GM12875 (cell line): ENCODE results near the gene ETV7.
A peak's percentile ranks its signal among the peaks of the same experiment; 100 is the strongest.
"Not testable (repeated sequence)": the region's sequence is repeated elsewhere in the genome, so short reads cannot be mapped to it uniquely, and the experiment has no call there.

Experiments used
- H3K4me3 ChIP-seq: one replicate; pipeline ENCODE4 v1.5.1; 2011; ENCODE audit warnings: low read depth, low read length, control low read depth
- CTCF ChIP-seq: IDR thresholded peaks from 2 replicates; pipeline ENCODE4 v1.5.1; 2011; ENCODE audit warnings: low read depth, mild to moderate bottlenecking, control low read depth, inconsistent platforms, low read length, moderate library complexity, borderline replicate concordance; ENCODE audit not compliant: insufficient read depth

Gene ETV7

DNA sequence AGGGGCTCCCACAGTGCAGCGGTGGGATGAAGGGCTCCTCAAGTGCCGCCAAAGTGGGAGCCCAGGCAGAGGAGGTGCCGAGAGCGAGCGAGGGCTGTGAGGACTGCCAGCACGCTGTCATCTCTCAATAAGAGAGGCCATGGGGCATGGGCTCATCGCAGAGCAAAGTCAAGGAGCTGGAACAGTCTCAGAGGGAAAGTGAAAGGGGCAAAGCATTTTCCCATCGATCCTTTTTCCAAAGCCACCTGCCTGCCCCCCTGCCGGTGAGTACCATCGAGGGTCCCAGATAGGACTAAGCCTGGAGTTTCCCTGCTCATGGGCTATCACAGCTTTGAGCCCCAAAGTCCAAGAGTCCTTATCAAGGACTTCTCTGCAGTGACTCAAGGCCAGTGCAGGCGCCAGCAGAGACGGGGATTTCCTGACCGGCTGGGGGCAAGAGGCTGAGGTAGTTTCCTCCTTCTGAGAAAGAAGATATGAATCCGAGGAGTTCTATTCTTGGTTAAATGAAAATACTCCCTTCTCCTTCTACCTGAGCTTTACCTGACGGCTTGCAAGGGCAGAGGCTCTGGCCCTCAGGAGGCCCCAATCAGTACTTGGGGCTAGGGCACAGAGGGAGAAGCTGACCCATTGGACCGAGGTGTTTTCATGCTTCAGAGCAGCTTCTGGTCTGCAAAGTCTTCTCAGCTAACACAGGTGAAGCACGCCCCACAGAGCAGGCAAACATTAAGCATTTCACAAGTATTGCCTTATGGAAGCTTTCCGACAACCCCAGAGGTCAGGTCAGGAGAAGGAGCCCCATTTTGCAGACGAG, 22.6 kb downstream of the ETV7 start:
- no peak overlapping the region for H3K4me3 ChIP-seq

DNA sequence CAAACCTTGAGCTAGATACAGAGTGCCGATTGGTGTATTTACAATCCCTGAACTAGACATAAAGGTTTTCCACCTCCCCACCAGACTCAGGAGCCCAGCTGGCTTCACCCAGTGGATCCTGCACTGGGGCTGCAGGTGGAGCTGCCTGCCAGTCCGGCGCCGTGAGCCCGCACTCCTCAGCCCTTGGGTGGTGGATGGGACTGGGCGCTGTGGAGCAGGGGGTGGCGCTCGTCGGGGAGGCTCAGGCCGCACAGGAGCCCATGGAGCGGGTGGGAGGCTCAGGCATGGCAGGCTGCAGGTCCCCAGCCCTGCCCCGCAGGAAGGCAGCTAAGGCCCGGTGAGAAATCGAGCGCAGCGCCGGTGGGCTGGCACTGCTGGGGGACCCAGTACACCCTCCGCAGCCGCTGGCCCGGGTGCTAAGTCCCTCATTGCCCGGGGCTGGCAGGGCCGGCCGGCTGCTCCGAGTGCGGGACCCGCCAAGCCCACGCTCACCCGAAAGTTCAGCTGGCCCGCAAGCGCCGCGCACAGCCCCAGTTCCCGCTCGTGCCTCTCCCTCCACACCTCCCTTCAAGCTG, 23.3 kb downstream of the ETV7 start:
- H3K4me3 ChIP-seq = not testable (repeated sequence)

More for the DNA sequence above, 22.6 kb downstream of the ETV7 start:
- no peak for TF ChIP-seq CTCF

- H3K4me3 ChIP-seq = not testable (repeated sequence)
Measured at GRCh38 chr6:36363371-36363752, 24.1 kb downstream of the ETV7 start.

- no peak overlapping the region for H3K4me3 ChIP-seq
- no peak for TF ChIP-seq CTCF
Measured at GRCh38 chr6:36362551-36363370, 24.7 kb downstream of the ETV7 start.

DNA sequence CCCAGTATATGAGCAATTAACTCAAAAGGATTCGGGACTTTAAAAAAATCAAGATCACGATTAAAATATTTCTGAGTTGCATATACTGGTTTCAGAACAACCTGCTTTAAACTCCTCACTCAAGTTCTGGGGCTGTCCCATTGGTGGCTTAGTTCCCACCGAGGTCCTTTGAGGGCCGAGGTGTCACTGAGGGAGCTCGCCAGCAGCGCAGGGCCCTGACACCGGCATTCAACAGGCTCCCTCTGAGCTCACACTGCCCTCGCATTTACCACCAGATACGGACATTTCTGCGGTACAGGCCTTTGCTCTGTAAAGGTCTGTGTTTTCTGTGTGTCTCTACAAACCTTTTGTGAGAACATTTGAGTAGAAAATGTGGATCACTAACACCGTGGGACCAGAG, 26.4 kb downstream of the ETV7 start:
- H3K4me3 ChIP-seq = no peak overlapping the region
- TF ChIP-seq CTCF = no peak

DNA sequence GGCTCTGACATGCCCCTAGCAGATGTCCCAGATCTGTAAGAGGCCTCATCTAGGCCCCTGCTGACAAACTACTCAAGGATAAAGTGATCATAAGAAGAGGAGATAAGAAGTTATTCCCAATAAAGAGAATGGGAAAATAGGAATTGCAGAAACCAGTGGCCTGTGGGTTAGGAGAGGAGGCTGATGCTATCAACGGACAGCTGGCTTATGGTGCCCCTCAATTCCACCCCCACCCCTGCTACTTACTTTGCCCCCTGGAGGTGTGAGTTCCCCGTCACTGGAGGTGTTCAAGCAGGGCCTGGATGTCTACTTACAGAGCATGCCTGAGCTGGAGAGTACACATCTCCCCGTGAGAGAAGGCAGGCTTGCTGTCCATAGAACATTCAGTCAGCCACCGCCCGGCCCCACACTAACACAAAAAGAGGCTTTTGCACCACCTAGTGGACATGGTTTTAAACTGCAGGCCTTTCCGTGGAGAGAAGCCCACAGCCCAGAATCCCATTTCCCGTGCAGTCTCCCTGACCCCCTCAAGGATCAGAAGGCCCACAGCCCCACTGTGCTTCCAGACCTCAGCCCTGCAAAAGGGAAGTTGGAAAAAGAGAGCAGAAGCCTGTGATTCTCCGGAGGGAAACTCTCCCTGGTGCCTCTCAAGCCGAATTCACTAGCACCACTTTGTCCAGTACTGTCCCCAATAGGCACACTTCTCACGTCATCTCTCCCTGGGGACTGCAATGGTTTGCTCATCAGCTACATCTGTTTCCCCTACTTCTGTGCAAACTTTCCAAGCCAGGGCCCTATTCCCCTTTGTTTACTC, 27.0 kb downstream of the ETV7 start:
- no peak overlapping the region for H3K4me3 ChIP-seq
- TF ChIP-seq CTCF = peak; percentile 67

GRCh38 chr6:36358226-36358915, 29.1 kb downstream of the ETV7 start:
- no peak for TF ChIP-seq CTCF

More at GRCh38 chr6:36358226-36358915, 29.1 kb downstream of the ETV7 start:
- no peak overlapping the region for H3K4me3 ChIP-seq
